ENCODE measurements around the gene ORAI2. TPM values are rescaled to one million over a fixed set of nuclear protein-coding genes. Genes with fewer than 3 reads are reported as not detected.
A peak's percentile ranks its signal among the peaks of the same experiment; 100 is the strongest.

Gene ORAI2
- total RNA-seq, 4 donors from 2014 or later = 6.2 to 16.0 (median 12.3) TPM

DNA sequence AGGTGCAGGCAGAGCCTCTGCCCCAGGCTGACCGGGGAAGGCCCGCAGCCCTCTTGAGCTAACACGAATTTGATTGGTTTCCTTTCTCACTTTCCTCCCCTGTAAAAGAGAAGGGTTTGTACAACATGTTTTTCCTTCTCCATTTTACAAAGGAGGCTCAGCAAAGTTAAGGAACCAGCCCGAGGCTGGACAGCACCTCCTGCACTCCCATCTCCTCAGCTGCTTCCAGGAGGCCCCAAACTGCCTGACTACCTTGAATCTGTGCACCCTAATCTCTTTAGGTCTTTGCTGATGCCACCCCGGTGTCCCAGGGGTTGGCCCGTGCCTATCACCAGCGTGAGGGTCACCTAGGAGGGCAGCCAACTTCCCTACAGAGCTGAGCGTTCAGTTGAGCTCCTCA is 27.1 kb downstream of the ORAI2 start:
- no peaks in the 10 kb centered on the region for H3K27me3 ChIP-seq
- WGBS = 84% methylated on average over 8 of the region's 8 CpGs
- H3K27ac ChIP-seq (replicated peaks in 1 of 4) = no peak overlapping the region
- peaks cover 20 to 47% (median 42%) of the 10 kb centered on the region in 4 donors for H3K36me3 ChIP-seq
- H3K9me3 ChIP-seq = no peaks in the 10 kb centered on the region
- TF ChIP-seq EP300 (IDR thresholded peaks at IDR 0.05) (no peak), POLR2A (IDR thresholded peaks at IDR 0.05; ENCODE audit: low read depth) (no peak), POLR2AphosphoS5 (IDR thresholded peaks at IDR 0.05) (no peak)
- TF ChIP-seq, protein P1, sequence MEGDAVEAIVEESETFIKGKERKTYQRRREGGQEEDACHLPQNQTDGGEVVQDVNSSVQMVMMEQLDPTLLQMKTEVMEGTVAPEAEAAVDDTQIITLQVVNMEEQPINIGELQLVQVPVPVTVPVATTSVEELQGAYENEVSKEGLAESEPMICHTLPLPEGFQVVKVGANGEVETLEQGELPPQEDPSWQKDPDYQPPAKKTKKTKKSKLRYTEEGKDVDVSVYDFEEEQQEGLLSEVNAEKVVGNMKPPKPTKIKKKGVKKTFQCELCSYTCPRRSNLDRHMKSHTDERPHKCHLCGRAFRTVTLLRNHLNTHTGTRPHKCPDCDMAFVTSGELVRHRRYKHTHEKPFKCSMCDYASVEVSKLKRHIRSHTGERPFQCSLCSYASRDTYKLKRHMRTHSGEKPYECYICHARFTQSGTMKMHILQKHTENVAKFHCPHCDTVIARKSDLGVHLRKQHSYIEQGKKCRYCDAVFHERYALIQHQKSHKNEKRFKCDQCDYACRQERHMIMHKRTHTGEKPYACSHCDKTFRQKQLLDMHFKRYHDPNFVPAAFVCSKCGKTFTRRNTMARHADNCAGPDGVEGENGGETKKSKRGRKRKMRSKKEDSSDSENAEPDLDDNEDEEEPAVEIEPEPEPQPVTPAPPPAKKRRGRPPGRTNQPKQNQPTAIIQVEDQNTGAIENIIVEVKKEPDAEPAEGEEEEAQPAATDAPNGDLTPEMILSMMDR (IDR thresholded peaks at IDR 0.05) = no peak
- H3K4me3 ChIP-seq = no peak overlapping the region
- H3K4me1 ChIP-seq = peaks cover 12 to 31% (median 21%) of the 10 kb centered on the region in 4 donors
- intact Hi-C loops (cut with DNase I) = no loop called here
- no peak for DNase-seq (ENCODE audit: extremely low spot score)

DNA sequence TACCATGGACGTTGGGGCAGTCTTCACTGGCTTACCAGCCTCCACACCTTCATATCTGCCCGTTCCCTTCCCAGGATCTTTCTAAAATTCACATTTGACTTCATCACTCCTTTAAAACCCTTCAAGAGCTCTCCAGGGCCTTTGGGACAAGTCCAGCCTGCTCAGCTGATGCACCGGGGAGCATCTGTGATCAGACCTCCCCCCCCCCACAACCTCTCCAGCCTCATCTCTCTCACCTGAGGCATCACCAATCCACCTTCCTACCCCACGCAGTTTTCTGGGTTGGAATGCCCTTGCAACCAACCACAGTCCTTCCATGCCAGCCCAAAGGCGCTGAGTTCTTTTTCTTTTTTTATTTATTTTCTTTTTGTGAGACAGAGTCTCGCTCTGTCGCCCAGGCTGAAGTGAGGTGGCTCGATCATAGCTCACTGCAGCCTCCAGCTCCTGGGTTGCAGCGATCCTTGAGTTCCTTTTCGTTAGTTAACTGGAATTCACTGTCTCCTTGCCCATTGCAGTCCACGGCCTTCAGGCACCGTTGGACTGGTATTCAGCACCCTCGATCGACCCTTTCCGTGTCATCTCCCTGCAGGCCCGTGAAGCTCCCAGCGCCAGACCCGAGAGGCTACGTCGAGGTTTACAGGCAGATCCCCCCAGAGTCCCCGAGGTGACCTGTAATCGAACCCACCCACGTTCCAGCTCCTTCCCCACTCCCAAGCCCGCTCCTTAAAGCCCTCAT is 30.6 kb downstream of the ORAI2 start:
- 8% methylated on average over 24 of the region's 24 CpGs for WGBS
- H3K36me3 ChIP-seq = peaks cover 0 to 28% (median 24%) of the 10 kb centered on the region in 4 donors
- H3K27me3 ChIP-seq = no peaks in the 10 kb centered on the region
- intact Hi-C loops (cut with DNase I) = no loop called here
- H3K9me3 ChIP-seq = no peaks in the 10 kb centered on the region
- peak overlapping the region; percentile 78 to 84 (median 81) for H3K27ac ChIP-seq (replicated peaks in 1 of 4)
- H3K4me3 ChIP-seq = peak overlapping the region; percentile 89 to 98 (median 96)
- peaks cover 16 to 54% (median 38%) of the 10 kb centered on the region in 4 donors for H3K4me1 ChIP-seq
- no peak for TF ChIP-seq EP300 (IDR thresholded peaks at IDR 0.05)
- no peak for DNase-seq (ENCODE audit: extremely low spot score)

DNA sequence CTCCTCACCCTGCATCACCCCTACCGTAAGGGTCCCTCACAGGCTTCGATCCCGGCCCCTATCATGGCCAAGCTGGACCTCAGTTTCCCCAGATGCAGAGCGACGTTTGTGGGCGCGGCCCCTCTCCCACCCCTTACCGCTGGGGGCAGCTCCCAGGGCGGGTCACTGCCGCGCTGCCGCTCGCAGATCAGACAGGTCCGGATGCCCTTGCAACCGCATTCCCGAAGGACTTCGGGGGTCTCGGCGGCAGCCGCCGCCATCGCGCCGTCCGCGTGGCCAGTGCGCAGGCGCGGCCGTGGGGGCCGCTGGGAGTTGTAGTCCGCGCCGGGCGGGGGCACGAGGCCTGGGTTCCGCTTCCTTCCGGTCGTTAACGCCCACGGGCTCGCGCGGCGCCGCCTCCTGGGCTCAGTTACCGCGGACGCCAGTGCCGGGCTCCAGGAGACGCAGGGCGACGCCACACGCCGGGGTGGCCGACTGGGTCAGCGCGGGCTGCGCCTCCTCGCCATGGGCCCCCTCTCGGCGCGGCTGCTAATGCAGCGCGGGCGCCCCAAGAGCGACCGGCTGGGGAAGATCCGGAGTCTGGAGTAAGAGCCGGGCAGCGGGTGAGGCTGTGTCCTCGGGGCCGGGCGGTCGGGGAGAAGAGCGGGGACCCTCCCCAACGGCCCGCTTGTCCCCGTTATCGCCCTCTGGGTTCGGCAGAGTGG is 31.4 kb downstream of the ORAI2 start, which contains the start of the genes ALKBH4 and LRWD1:
TSS of gene ALKBH4 (minus strand) at position 287 of the 704 bp plus-strand sequence. CDS start at position 260, 27 bp downstream.
TSS of gene LRWD1 (plus strand) at position 408 of the 704 bp plus-strand sequence. CDS start at position 505, 97 bp downstream.
- peaks cover 16 to 54% (median 38%) of the 10 kb centered on the region in 4 donors for H3K4me1 ChIP-seq
- TF ChIP-seq, protein P1 (IDR thresholded peaks at IDR 0.05) = peak; percentile 14 to 54 (median 21)
- no peak for TF ChIP-seq POLR2A (IDR thresholded peaks at IDR 0.05; ENCODE audit: low read depth)
- TF ChIP-seq POLR2AphosphoS5 (IDR thresholded peaks at IDR 0.05) = peak; percentile 80 to 86
- WGBS = 0% methylated on average over 7 of the region's 81 CpGs

DNA sequence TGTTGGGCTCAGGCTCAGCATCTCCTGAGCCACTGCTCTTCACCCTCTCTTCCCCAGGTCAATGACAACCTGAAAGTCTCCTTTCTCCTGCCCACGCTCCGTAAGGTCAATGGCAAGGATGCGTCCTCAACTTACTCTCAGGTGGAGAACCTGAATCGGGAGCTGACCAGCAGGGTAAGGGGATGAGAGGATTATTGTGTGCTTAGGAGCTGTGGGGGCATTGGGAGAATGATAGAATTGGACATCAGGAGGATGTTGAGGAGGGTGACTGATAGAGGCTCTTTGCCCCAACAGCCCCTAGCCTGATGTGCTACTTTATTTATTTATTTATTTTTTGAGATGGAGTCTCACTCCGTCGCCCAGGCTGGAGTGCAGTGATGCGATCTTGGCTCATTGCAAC is 32.7 kb downstream of the ORAI2 start:
- intact Hi-C loops (cut with DNase I) = no loop called here
- no peak for DNase-seq (ENCODE audit: extremely low spot score)
- H3K4me1 ChIP-seq = peaks cover 16 to 54% (median 38%) of the 10 kb centered on the region in 4 donors
- no peaks in the 10 kb centered on the region for H3K27me3 ChIP-seq
- H3K9me3 ChIP-seq = no peaks in the 10 kb centered on the region
- H3K4me3 ChIP-seq = peak overlapping the region in 3 of 4 donors; percentile 89 to 97 (median 96)
- peaks cover 0 to 36% (median 25%) of the 10 kb centered on the region in 4 donors for H3K36me3 ChIP-seq
- 88% methylated on average over 7 of the region's 7 CpGs for WGBS
- H3K27ac ChIP-seq (replicated peaks in 1 of 4) = no peak overlapping the region
- TF ChIP-seq POLR2AphosphoS5 (IDR thresholded peaks at IDR 0.05) (no peak), POLR2A (IDR thresholded peaks at IDR 0.05; ENCODE audit: low read depth) (no peak), EP300 (IDR thresholded peaks at IDR 0.05) (no peak)
- TF ChIP-seq, protein P1 (IDR thresholded peaks at IDR 0.05) = no peak

More for the DNA sequence above, 31.4 kb downstream of the ORAI2 start, which contains the start of the genes ALKBH4 and LRWD1:
- intact Hi-C loops (cut with DNase I) = no loop called here
- peak; percentile 97 for DNase-seq (ENCODE audit: extremely low spot score)
- Histone ChIP-seq H3K27ac (replicated peaks in 1 of 4) (peak within 1 kb of the TSS; percentile 78 to 84 (median 81)), H3K4me3 (peak within 1 kb of the TSS; percentile 89 to 98 (median 96)), H3K27me3 (no peaks in the 10 kb centered on the region), H3K9me3 (no peaks in the 10 kb centered on the region), H3K36me3 (peaks cover 0 to 28% (median 22%) of the 10 kb centered on the region in 4 donors)
